HepG2 (cell line): Measurements from ENCODE around the gene PRMT7. TPM values are rescaled to one million over a fixed set of nuclear protein-coding genes. Genes with fewer than 3 reads are reported as not detected.

Source experiments
- ATAC-seq: fragments of 200-7000 bp; cut with Tn5 transposase; 3 replicates; pipeline ENCODE4 v1.9.1; 2020; ENCODE audit warnings: mild to moderate bottlenecking, moderate library complexity
- BruUV-seq: library from RNA; stranded (reverse); fragments of 400-500 nt; replicated peaks from 2 replicates; lab custom pipeline; 2021; lab: Mats Ljungman, UMichigan
- CTCF ChIA-PET: fragments of 300-600 bp; formaldehyde crosslinking; extraction: SDS; loops from one replicate; lab custom pipeline; 2021; ENCODE audit warnings: low total read pairs, inconsistent platforms, low intra/inter-chr PET ratio; lab: Yijun Ruan, JAX
- POLR2A ChIA-PET: fragments of 350-600 bp; sonication (Branson Sonifier 250); formaldehyde crosslinking; loops from one replicate; lab custom pipeline; 2020; ENCODE audit warnings: antibody characterized with exemption, inconsistent platforms; lab: Yijun Ruan, JAX
- DNase-seq: peaks from one replicate; pipeline ENCODE4 v3.0.0-alpha.2; 2015; ENCODE audit warnings: low spot score
- FAIRE-seq: peaks from 3 replicates; lab custom pipeline; 2011; peaks lifted over from hg19 to GRCh38; lab: Jason Lieb, UNC
- H2AFZ ChIP-seq: one replicate; pipeline ENCODE4 v1.6.1; 2011; ENCODE audit warnings: low read length, inconsistent platforms
- H3K27ac ChIP-seq: fragments of 300-600 bp; 3 replicates; pipeline ENCODE4 v1.8.0; 2011; ENCODE audit warnings: mixed run types, mild to moderate bottlenecking, mixed read lengths, low read length, inconsistent platforms; ENCODE audit not compliant: insufficient read depth; ENCODE audit errors: extremely low read length
- H3K27me3 ChIP-seq, 2 experiments: fragments of 200-600 bp in 1 of 2; 2 replicates in 1 of 2; 3 replicates in 1 of 2; pipeline versions ENCODE4 v1.6.0 to v1.8.0; 2011; ENCODE audit warnings: low read length in 2 of 2, mild to moderate bottlenecking in 2 of 2, moderate library complexity in 2 of 2, inconsistent platforms in 1 of 2; ENCODE audit not compliant: insufficient read depth in 2 of 2, control insufficient read depth in 1 of 2
- H3K36me3 ChIP-seq, 2 experiments: fragments of 200-600 bp in 1 of 2; replicated peaks in 1 of 2; 2 replicates in 1 of 2; 3 replicates in 1 of 2; pipeline versions ENCODE4 v1.5.1 to v1.8.0; 2011; ENCODE audit warnings: low read length in 2 of 2, inconsistent platforms in 1 of 2; ENCODE audit not compliant: insufficient read depth in 2 of 2, control insufficient read depth in 1 of 2
- H3K4me1 ChIP-seq: 2 replicates; pipeline ENCODE4 v1.5.1; 2012; ENCODE audit warnings: low read length, inconsistent platforms; ENCODE audit not compliant: insufficient read depth
- H3K4me2 ChIP-seq: 2 replicates; pipeline ENCODE4 v1.6.0; 2011; ENCODE audit warnings: low read depth, low read length, inconsistent platforms
- H3K4me3 ChIP-seq, 3 experiments: fragments of 200-600 bp in 1 of 3; sonication (generic), shearing (Covaris generic) in 1 of 3; replicated peaks in 1 of 3; 2 replicates each; pipeline ENCODE4 v1.5.1; 2011 to 2016; ENCODE audit warnings: low read length in 3 of 3, inconsistent platforms in 2 of 3, low read depth in 2 of 3, mild to moderate bottlenecking in 2 of 3, control low read depth in 1 of 3, mixed read lengths in 1 of 3; ENCODE audit not compliant: insufficient read depth in 1 of 3
- H3K79me2 ChIP-seq: one replicate; pipeline ENCODE4 v1.6.1; 2011; ENCODE audit warnings: low read length, inconsistent platforms; ENCODE audit not compliant: insufficient read depth
- H3K9ac ChIP-seq: 2 replicates; pipeline ENCODE4 v1.6.0; 2011; ENCODE audit warnings: mild to moderate bottlenecking, low read depth, low read length, inconsistent platforms; ENCODE audit not compliant: insufficient read depth
- H3K9me3 ChIP-seq: 2 replicates; pipeline ENCODE4 v1.5.1; 2012; ENCODE audit warnings: mild to moderate bottlenecking, low read length
- H4K20me1 ChIP-seq: 2 replicates; pipeline ENCODE4 v1.6.0; 2011; ENCODE audit warnings: inconsistent platforms, mild to moderate bottlenecking, low read length, moderate library complexity; ENCODE audit not compliant: insufficient read depth
- IRF2 ChIP-seq: IDR thresholded peaks from 2 replicates; pipeline ENCODE4 v1.6.1; 2018; ENCODE audit warnings: missing genetic modification reagents, missing compliant biosample characterization
- SKI ChIP-seq: fragments of 450-650 bp; IDR thresholded peaks from one replicate; pipeline ENCODE4 v1.6.1; 2018; ENCODE audit warnings: mild to moderate bottlenecking; ENCODE audit not compliant: partially characterized antibody
- STAG1 ChIP-seq: sonication (generic); formaldehyde crosslinking; IDR thresholded peaks from 2 replicates; pipeline ENCODE4 v1.4.0; 2020; ENCODE audit warnings: missing genetic modification reagents
- THAP11 ChIP-seq: IDR thresholded peaks from 2 replicates; pipeline ENCODE4 v1.6.1; 2016; ENCODE audit warnings: missing biosample characterization, missing genetic modification reagents
- ZNF382 ChIP-seq: sonication (generic); formaldehyde crosslinking; IDR thresholded peaks from 2 replicates; pipeline ENCODE4 v1.5.0; 2020; ENCODE audit warnings: missing genetic modification reagents, mild to moderate bottlenecking, borderline replicate concordance
- WGBS: methylation state at CpG from one replicate; pipeline ENCODE4 v1.1.6; 2017; ENCODE audit warnings: low lambda C conversion rate; 5-methylcytosine and 5-hydroxymethylcytosine counted together
- in situ Hi-C: cut with HindIII; loops from 2 replicates; pipeline ENCODE4 v1.10.0; 2017; ENCODE audit warnings: low pct_unique_long_range_greater_than_20kb; ENCODE audit not compliant: extremely low pct_ligation_motif_present
- intact Hi-C: fragments of 100-400 bp; cut with micrococcal nuclease; formaldehyde crosslinking; loops from one replicate; pipeline ENCODE4 v1.10.0; 2022; ENCODE audit not compliant: unreplicated experiment
- polyA plus RNA-seq, 8 experiments: library from polyadenylated mRNA; depleted of rRNA in 3 of 8; stranded (reverse) in 7 of 8; unstranded in 1 of 8; fragments of >200 nt; fragmentation: Illumina TruSeq in 4 of 8; extraction: Trizol in 4 of 8; gene quantifications; 2 replicates each; pipeline versions ENCODE4 v1.2.1 to v1.2.3, GENCODE V29; 2011 to 2016; ENCODE audit warnings: low read depth in 4 of 8, missing spikeins in 1 of 8, mixed read lengths in 1 of 8; ENCODE audit not compliant: insufficient read depth in 1 of 8
- total RNA-seq, 5 experiments: library from RNA; depleted of rRNA; stranded (reverse); fragments of >200 nt; fragmentation: Illumina TruSeq; extraction: Trizol; gene quantifications; 2 replicates each; pipeline ENCODE4 v1.2.3, GENCODE V29; 2016; ENCODE audit warnings: low read depth in 1 of 5
- TF ChIP-seq, protein P1 (sequence below): sonication (generic); formaldehyde crosslinking; IDR thresholded peaks from 2 replicates; pipeline ENCODE4 v1.4.0; 2020; ENCODE audit warnings: missing genetic modification reagents
- TF ChIP-seq, protein P2 (sequence below): sonication (generic); formaldehyde crosslinking; IDR thresholded peaks from 2 replicates; pipeline ENCODE4 v1.8.1; 2022; ENCODE audit warnings: low read depth, mild to moderate bottlenecking, missing genetic modification reagents
- TF ChIP-seq, protein P3 (sequence below): sonication (generic); formaldehyde crosslinking; IDR thresholded peaks from 2 replicates; pipeline ENCODE4 v1.5.1; 2020; ENCODE audit warnings: mild to moderate bottlenecking, missing genetic modification reagents

The PRMT7 gene
- total and polyA plus RNA-seq, 2 of the 13 experiments (the other 11 are each of a cell fraction or from before 2014, with no cell fraction given): 47.5 to 55.0 TPM

DNA sequence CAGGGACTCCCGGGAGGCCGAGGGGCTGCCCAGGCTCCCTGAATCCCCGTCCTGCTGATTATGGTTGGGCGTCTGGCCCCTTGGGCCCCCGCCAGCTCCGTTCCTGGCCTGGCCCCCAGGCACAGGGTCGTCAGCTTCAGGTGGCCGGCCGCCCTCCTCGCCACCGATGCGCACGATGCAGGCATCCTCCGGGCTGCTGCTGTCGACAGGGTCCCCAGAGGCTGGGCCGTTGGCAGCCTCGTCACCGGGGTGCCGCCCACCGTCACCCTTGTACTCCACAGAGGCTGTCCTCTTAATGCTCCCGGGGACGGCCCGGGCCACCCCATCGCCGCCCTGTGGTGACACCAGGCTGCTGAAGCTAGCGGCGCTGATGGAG, 60.4 kb downstream of the PRMT7 start:
- Histone ChIP-seq H3K27ac (no peak overlapping the region), H2AFZ (no peak overlapping the region), H3K9me3 (no peaks in the 10 kb centered on the region), H4K20me1 (no peaks in the 10 kb centered on the region), H3K4me3 (no peak overlapping the region), H3K36me3 (no peaks in the 10 kb centered on the region), H3K4me1 (peaks cover 14% of the 10 kb centered on the region), H3K27me3 (peaks cover 6 to 67% of the 10 kb centered on the region in 2 experiments; a peak in 4 of 5 replicates), H3K4me2 (no peak overlapping the region), H3K79me2 (no peaks in the 10 kb centered on the region), H3K9ac (no peak overlapping the region)
- ChIA-PET POLR2A (no interaction called here), CTCF (no interaction called here)
- intact Hi-C loops (no loop called here), in situ Hi-C loops (no loop called here)
- FAIRE-seq (no peak), DNase-seq (no peak), ATAC-seq (no peak)
- BruUV-seq: no TSS peak
- 62% methylated on average over 21 of the region's 27 CpGs for WGBS
- TF ChIP-seq THAP11 (CRISPR knock-in tag) (no peak), STAG1 (CRISPR knock-in tag) (no peak), ZNF382 (no peak), IRF2 (CRISPR knock-in tag) (no peak), SKI (no peak)
- TF ChIP-seq, protein P1, sequence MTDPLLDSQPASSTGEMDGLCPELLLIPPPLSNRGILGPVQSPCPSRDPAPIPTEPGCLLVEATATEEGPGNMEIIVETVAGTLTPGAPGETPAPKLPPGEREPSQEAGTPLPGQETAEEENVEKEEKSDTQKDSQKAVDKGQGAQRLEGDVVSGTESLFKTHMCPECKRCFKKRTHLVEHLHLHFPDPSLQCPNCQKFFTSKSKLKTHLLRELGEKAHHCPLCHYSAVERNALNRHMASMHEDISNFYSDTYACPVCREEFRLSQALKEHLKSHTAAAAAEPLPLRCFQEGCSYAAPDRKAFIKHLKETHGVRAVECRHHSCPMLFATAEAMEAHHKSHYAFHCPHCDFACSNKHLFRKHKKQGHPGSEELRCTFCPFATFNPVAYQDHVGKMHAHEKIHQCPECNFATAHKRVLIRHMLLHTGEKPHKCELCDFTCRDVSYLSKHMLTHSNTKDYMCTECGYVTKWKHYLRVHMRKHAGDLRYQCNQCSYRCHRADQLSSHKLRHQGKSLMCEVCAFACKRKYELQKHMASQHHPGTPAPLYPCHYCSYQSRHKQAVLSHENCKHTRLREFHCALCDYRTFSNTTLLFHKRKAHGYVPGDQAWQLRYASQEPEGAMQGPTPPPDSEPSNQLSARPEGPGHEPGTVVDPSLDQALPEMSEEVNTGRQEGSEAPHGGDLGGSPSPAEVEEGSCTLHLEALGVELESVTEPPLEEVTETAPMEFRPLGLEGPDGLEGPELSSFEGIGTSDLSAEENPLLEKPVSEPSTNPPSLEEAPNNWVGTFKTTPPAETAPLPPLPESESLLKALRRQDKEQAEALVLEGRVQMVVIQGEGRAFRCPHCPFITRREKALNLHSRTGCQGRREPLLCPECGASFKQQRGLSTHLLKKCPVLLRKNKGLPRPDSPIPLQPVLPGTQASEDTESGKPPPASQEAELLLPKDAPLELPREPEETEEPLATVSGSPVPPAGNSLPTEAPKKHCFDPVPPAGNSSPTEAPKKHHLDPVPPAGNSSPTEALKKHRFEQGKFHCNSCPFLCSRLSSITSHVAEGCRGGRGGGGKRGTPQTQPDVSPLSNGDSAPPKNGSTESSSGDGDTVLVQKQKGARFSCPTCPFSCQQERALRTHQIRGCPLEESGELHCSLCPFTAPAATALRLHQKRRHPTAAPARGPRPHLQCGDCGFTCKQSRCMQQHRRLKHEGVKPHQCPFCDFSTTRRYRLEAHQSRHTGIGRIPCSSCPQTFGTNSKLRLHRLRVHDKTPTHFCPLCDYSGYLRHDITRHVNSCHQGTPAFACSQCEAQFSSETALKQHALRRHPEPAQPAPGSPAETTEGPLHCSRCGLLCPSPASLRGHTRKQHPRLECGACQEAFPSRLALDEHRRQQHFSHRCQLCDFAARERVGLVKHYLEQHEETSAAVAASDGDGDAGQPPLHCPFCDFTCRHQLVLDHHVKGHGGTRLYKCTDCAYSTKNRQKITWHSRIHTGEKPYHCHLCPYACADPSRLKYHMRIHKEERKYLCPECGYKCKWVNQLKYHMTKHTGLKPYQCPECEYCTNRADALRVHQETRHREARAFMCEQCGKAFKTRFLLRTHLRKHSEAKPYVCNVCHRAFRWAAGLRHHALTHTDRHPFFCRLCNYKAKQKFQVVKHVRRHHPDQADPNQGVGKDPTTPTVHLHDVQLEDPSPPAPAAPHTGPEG: no peak
- TF ChIP-seq, protein P2, sequence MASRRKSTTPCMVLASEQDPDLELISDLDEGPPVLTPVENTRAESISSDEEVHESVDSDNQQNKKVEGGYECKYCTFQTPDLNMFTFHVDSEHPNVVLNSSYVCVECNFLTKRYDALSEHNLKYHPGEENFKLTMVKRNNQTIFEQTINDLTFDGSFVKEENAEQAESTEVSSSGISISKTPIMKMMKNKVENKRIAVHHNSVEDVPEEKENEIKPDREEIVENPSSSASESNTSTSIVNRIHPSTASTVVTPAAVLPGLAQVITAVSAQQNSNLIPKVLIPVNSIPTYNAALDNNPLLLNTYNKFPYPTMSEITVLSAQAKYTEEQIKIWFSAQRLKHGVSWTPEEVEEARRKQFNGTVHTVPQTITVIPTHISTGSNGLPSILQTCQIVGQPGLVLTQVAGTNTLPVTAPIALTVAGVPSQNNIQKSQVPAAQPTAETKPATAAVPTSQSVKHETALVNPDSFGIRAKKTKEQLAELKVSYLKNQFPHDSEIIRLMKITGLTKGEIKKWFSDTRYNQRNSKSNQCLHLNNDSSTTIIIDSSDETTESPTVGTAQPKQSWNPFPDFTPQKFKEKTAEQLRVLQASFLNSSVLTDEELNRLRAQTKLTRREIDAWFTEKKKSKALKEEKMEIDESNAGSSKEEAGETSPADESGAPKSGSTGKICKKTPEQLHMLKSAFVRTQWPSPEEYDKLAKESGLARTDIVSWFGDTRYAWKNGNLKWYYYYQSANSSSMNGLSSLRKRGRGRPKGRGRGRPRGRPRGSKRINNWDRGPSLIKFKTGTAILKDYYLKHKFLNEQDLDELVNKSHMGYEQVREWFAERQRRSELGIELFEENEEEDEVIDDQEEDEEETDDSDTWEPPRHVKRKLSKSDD (CRISPR knock-in tag): no peak
- TF ChIP-seq, protein P3, sequence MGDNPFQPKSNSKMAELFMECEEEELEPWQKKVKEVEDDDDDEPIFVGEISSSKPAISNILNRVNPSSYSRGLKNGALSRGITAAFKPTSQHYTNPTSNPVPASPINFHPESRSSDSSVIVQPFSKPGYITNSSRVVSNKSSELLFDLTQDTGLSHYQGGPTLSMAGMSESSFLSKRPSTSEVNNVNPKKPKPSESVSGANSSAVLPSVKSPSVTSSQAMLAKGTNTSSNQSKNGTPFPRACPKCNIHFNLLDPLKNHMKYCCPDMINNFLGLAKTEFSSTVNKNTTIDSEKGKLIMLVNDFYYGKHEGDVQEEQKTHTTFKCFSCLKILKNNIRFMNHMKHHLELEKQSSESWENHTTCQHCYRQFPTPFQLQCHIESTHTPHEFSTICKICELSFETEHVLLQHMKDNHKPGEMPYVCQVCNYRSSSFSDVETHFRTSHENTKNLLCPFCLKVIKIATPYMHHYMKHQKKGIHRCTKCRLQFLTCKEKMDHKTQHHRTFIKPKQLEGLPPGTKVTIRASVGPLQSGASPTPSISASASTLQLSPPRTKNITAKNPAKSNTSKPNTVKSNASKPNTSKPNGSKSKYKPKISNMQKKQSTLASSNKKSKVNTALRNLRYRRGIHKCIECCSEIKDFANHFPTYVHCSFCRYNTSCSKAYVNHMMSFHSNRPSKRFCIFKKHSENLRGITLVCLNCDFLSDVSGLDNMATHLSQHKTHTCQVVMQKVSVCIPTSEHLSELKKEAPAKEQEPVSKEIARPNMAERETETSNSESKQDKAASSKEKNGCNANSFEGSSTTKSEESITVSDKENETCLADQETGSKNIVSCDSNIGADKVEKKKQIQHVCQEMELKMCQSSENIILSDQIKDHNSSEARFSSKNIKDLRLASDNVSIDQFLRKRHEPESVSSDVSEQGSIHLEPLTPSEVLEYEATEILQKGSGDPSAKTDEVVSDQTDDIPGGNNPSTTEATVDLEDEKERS (CRISPR knock-in tag): no peak
